D341Med (cell line): ENCODE data around the gene PRKAG2.
"Not testable (repeated sequence)": the region's sequence is repeated elsewhere in the genome, so short reads cannot be mapped to it uniquely, and the experiment has no call there.

ENCODE experiments used
- DNase-seq: peaks from one replicate; pipeline ENCODE4 v3.0.0; 2012; ENCODE audit warnings: low spot score

PRKAG2 gene

GRCh38 chr7:151833213-151833651 is 43.7 kb downstream of the PRKAG2 start:
- no peak for DNase-seq

GRCh38 chr7:151832656-151833055 is 44.3 kb downstream of the PRKAG2 start:
- no peak for DNase-seq

GRCh38 chr7:151832138-151832537 is 44.8 kb downstream of the PRKAG2 start:
- DNase-seq = no peak

GRCh38 chr7:151831606-151832005 is 45.3 kb downstream of the PRKAG2 start:
- DNase-seq = no peak

- DNase-seq = no peak
Observed at GRCh38 chr7:151830121-151830830, 46.6 kb downstream of the PRKAG2 start.

- DNase-seq = no peak
Observed at GRCh38 chr7:151829707-151830106, 47.2 kb downstream of the PRKAG2 start.

GRCh38 chr7:151827620-151828019 is 49.3 kb downstream of the PRKAG2 start:
- no peak for DNase-seq

GRCh38 chr7:151826316-151826715 is 50.6 kb downstream of the PRKAG2 start:
- not testable (repeated sequence) for DNase-seq

GRCh38 chr7:151825721-151826120 is 51.2 kb downstream of the PRKAG2 start:
- DNase-seq = no peak

GRCh38 chr7:151824373-151824933 is 52.5 kb downstream of the PRKAG2 start:
- DNase-seq = no peak

- DNase-seq = no peak
Observed at GRCh38 chr7:151823566-151824372, 53.1 kb downstream of the PRKAG2 start.

GRCh38 chr7:151822541-151823181 is 54.3 kb downstream of the PRKAG2 start:
- DNase-seq = no peak

GRCh38 chr7:151821806-151822540 is 54.9 kb downstream of the PRKAG2 start:
- DNase-seq = no peak

- no peak for DNase-seq
Observed at GRCh38 chr7:151821226-151821625, 55.7 kb downstream of the PRKAG2 start.

- DNase-seq = no peak
Observed at GRCh38 chr7:151820491-151821105, 56.3 kb downstream of the PRKAG2 start.

- DNase-seq = no peak
Observed at GRCh38 chr7:151819866-151820265, 57.0 kb downstream of the PRKAG2 start.

- DNase-seq = no peak
Observed at GRCh38 chr7:151818674-151819519, 58.0 kb downstream of the PRKAG2 start.

- no peak for DNase-seq
Observed at GRCh38 chr7:151817981-151818673, 58.8 kb downstream of the PRKAG2 start.

GRCh38 chr7:151817315-151817690 is 59.6 kb downstream of the PRKAG2 start:
- no peak for DNase-seq
